Inferior parietal cortex (tissue), 1 donor: ENCODE results near the gene KIAA0930.

Source experiments
- DNase-seq: peaks from one replicate; pipeline ENCODE4 v3.0.0-alpha.2; 2016; ENCODE audit errors: extremely low spot score

The KIAA0930 gene

GRCh38 chr22:45172881-45173585 lies 67.7 kb downstream of the KIAA0930 start:
- DNase-seq: no peak

- no peak for DNase-seq
Observed at GRCh38 chr22:45171830-45172229, 68.9 kb downstream of the KIAA0930 start.

- no peak for DNase-seq
Observed at GRCh38 chr22:45169591-45170466, 70.9 kb downstream of the KIAA0930 start.

- DNase-seq: no peak
Observed at GRCh38 chr22:45166932-45167331, 73.8 kb downstream of the KIAA0930 start.

GRCh38 chr22:45164270-45165088 lies 76.2 kb downstream of the KIAA0930 start:
- DNase-seq: no peak

- peak; percentile 93 for DNase-seq
Observed at GRCh38 chr22:45163451-45164269, 77.0 kb downstream of the KIAA0930 start, which contains the start of gene NUP50. TSS of gene NUP50 (plus strand) at chr22:45163925. CDS start at chr22:45168178, 4,253 bp downstream.

- DNase-seq: no peak
Observed at GRCh38 chr22:45163099-45163450, 77.6 kb downstream of the KIAA0930 start.

GRCh38 chr22:45162531-45162930 lies 78.2 kb downstream of the KIAA0930 start:
- DNase-seq: no peak

- DNase-seq: no peak
Observed at GRCh38 chr22:45159652-45160462, 80.8 kb downstream of the KIAA0930 start.

GRCh38 chr22:45157907-45158306 lies 82.8 kb downstream of the KIAA0930 start:
- no peak for DNase-seq

GRCh38 chr22:45155050-45155840 lies 85.4 kb downstream of the KIAA0930 start:
- DNase-seq: no peak

GRCh38 chr22:45154383-45154782 lies 86.3 kb downstream of the KIAA0930 start:
- no peak for DNase-seq

- DNase-seq: no peak
Observed at GRCh38 chr22:45151503-45151902, 89.2 kb downstream of the KIAA0930 start.

- no peak for DNase-seq
Observed at GRCh38 chr22:45150139-45150538, 90.6 kb downstream of the KIAA0930 start.

GRCh38 chr22:45149671-45150070 lies 91.0 kb downstream of the KIAA0930 start:
- no peak for DNase-seq

- DNase-seq: no peak
Observed at GRCh38 chr22:45144916-45145315, 95.8 kb downstream of the KIAA0930 start.

GRCh38 chr22:45142376-45142775 lies 98.3 kb downstream of the KIAA0930 start:
- DNase-seq: no peak
